GM21526 (cell line): ENCODE results near the gene CP.

Experiments used
- ATAC-seq: cut with Tn5 transposase; IDR thresholded peaks from one replicate; pipeline ENCODE4 v1.9.1; 2021; ENCODE audit warnings: moderate library complexity; ENCODE audit not compliant: unreplicated experiment, low FRiP score

The CP gene

DNA sequence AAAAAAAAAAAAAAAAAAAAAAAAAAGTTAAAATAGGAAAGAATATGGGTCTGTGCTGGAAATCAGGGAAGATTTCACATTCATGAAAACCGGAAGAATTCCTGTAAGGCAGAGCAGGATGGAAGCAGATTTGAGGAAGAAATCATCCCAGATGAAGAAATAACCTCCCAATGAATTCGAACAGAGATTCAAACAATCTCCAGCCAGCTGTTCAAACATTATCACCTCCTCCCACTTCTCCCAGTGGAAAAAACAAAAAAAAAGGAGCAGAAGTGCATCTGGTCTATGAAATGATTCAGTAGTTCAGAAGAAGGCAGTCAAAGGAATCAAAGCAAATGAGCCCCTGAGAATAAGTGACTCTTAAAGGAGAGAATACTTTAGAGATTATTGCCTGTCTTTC, 33.1 kb downstream of the CP start:
- no peak for ATAC-seq

DNA sequence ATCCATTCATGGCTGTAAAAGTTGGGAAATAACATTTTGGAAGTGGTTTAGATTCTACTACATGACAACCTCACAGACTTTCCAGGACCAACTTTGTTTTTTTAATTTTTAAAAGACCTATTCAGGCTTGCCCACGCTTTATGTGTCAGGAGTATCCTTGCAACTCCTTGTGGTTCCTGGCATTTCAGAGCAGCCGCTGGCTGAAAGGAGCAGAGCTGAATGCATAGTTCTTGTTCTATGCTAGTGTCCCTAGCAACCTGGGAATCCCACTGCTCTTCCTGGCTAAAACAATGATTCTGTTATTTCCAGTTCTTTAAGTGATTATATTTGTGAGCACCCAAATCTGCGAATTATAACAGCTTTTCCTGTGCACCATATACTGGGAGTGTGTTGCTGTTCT, 34.9 kb downstream of the CP start:
- no peak for ATAC-seq

DNA sequence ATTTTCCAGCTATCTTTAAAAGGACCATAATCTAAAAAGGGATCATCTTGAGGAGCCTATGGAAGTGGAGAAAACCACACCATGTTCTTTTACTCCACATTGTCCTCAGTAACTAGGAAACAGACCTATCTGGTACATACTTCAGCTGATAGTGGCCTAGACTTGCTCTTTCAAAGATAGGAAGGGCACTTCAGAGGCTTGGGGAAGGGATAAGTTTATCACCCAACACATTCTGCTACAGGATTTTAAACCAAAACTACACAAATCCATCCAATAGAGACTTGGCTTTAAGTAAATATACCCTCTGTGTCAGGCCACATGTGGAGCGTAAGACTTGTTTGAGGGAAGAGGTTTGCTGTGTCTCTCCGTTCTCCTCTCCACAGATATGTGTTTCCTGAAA, 35.4 kb downstream of the CP start:
- ATAC-seq, result no peak

DNA sequence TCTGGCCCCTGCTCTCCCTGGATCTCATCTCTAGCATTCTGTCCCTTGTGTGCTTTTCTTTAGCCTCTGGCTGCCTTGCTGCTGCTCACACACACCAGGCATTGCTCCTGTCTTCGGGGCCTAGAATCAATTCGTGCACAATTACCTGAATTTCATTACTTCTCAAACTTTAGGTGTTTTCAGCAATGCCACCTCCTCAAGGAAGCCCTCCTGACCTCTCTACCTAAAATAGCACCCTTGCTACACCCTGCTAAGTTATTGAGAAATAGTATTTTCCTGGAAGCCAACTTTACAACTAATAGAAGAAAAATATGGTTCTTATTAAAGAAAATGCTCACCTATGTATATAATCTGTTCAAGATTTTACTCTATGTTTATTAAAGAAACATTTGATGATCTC, 40.4 kb downstream of the CP start:
- ATAC-seq, result no peak

DNA sequence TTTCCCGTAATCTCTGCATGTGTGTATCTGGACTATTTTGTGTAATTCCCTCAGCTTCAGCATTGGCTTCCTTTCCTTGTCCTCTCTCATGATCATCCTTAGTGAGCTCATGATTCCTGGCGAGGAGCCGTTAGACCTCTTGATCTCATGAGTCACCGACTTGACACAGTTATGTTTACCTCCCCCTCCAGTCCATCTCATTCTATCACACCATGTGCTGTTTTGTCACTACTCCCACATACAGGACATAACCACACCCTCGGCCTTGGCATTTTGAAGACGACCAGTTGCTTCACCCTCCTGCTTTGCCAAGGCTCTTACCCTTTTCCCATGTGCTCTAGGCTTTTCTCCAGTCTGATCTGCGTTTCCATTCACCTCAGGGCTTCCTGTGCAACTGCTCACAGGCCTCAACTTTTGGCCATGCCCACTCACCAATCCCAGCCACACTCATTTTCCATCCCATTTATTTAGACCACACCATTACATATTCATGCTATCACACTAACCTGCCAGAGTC, 41.5 kb downstream of the CP start:
- no peak for ATAC-seq

DNA sequence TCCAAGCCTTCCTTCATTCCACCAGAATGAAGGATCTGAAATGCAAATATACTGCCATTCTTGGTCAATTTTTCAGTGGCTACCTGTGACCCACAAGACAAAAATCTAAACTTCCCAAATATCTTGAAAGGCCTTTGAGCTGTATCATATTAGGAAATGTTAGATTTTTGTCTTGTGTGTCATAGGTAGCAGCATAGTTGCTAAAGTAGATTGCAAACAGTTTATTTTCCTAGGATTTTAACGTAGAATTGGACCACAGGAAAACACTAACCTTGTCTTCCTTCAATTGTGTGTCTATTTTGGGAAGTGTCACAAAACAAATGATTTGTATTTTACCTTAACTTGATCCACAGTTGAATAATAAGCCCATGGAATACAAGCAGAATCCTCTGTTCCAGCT, 42.4 kb downstream of the CP start:
- no peak for ATAC-seq

DNA sequence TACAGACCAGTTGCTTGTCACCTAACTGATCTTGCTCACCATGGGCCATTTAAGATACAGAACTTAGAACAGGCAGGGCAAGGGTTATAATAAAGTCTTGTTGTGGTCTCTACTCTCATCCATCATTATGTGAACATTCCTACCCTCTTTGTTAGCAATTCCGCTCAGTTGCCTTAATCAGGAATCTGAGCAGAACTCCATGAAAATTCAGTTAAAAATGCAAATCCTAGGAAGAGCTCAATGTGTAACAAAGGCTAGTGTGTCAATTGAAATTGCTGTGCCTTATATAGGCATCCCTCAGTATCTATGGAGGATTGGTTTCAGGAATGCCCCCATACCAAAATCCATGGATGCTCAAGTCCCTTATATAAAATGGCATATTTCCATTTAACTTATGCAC, 44.5 kb downstream of the CP start:
- ATAC-seq, result no peak

DNA sequence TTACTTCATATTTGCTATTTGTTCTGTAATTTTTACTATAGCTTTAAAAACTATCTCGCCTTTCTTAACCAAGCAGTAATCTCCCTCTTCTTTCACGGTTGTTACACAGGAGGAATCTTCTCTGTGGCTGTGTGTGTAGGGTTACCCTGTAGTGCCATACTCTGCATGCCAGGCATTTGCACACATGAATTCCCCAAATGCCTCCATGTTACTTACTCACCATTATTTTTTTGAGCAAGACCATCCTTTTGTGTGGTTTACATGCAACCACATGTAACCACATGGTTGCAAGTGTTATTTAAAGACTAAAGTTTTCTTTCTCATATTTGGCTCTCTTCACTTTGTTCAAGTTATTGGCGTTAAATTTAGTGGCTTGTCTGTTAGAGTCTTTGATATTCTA, 46.7 kb downstream of the CP start:
- ATAC-seq, result peak; percentile 75

DNA sequence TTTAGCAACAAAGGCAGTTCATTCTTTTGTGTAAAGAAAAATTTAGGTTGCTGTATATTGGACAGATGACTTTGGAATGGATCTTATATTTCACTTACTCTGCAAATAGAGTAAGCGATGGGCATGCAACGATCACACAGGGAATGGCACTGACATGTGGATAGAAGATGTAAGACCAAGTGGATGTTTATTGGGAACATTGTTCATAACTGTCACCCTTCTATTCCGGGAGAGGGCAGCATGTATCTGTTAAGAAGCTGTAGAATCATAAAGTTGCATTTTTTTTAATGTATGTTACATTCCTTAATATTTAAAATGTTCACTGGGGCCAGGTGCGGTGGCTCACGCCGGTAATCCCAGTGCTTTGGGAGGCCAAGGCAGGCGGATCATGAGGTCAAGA, 51.0 kb downstream of the CP start:
- no peak for ATAC-seq

DNA sequence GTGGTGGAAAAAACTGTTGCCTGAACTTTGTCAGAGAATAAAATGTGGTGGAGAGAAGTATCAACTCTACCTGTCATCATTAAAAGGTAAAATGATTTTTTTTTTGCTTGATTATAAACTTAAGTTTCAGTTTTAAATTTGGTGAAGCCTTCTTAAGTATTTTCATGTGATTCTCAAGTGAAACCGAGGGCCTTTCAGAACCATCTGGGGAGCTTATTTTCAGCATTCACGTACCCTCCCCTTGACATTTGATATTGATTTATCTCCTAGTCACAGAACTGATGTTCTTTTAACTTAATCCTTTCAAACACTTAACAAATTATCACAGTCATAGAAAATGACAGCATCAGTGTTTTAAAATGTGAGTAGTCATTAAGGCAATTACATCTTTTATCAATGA, 53.7 kb downstream of the CP start:
- no peak for ATAC-seq

DNA sequence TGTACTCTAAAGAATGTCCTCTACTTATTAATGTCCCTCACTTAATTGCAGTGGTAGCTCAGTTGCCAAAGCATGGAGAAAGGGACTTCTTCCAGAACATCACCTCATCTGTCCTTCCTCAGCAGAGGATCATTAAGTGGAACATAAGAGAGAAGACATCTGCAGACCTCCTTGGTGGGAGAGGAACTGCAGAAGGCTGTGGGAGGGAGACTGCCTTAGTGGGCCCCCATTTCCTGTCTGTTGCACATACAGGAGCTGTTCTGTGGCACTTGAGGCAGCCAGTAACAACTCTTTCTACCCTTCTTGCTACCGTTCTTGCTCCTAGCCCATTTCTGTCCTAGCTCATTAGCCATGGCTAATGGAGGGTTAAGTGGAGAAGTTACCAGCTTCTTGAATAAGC, 58.6 kb downstream of the CP start:
- ATAC-seq, result no peak

DNA sequence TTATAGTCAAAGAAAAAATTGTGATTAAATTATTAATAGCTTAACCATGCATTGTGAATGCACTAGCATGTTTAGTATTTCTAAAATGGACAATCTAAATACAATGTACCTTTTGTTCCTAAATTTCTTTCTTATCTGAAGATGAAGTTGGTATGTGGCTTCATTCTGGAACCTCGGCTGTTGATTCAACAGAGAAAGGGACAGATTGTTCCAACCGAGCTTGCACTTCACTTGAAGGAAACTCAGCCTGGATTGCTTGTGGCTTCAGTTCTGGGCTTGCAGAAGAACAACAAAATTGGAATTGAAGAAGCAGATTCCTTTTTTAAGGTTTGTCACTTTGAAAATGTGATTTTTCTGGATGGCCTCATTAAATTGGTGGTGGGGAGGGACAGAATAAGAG, 59.6 kb downstream of the CP start:
- no peak for ATAC-seq

DNA sequence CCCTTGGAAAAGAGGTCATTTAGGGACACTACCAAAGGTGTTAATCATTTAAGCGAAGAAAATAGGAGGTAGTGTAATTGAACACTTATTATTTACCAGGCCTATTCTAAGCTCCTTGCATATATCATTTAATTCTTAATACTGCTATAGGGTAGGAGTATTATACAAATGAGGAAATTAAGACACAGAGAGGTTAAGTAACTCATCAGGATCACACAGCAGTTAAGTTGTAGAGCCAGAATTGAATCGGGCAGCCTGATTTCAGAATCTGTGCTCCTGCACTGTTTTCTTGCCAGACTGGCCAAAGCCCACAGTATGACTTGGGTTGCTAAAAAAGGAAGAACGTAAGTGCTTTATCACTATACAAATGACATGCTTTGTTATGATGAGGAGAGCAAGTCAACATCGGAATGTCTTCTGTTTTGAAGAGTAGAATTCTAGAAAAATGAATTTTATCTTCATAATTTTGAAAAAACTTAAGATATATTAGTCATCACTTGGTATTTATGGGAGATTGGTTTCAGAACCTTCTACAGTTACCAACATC, 60.8 kb downstream of the CP start:
- ATAC-seq, result no peak

DNA sequence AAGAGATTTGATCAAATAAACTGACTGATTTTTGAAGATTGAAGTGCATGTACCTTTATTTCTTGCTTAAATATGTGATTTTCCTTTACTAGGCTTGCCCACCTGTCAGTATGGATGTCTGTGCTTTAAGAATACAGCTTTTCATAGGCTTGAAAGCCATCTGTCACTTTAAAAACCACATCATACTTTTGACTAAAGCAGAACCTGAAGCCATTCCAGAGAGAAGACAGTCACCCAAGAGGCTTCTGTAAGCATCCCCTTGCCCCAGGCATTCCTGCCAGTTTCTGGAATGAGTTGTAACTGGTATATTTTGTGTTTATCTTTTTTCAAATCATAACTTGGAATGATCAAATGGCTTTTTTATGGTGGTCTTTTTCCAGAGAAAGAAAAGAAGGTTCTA, 68.2 kb downstream of the CP start:
- ATAC-seq, result no peak

DNA sequence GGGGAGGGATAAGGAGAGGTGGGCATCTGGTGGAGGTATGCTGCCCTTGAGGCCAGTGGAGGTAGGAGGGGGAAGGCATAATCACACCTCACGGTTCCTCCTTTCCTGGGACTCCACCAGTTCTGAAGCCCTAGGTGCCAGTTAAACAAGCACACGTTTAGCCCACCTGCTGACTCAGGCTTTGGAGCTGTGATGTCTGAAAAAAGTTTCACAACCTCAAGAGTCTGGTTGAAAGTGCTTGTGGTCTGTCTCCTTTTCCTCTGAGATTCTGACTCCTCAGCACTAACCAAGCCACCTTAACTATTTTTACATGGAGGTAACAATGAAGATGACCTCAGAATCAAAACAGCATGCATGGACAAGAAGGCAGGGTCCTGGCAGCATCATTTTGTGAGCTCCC, 69.2 kb downstream of the CP start:
- peak; percentile 81 for ATAC-seq

DNA sequence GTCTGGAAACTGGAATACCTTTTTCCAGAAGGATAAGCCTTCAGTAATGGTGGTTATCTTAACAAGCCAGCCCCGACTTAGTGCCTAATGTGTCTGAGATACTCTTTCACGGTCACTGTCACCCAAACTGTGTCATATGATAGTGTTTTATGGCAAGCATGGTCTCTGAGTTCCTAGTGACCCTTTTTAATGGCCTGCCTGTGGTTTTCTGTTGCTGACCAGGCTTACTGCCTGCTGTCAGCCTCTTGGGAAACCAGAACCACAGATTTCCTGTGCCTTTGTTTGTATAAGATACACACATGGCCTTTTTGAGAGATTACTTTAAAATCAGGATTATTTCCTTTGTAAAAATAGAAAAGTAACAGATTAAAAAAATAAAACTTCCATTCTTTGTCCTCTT, 69.8 kb downstream of the CP start:
- no peak for ATAC-seq

DNA sequence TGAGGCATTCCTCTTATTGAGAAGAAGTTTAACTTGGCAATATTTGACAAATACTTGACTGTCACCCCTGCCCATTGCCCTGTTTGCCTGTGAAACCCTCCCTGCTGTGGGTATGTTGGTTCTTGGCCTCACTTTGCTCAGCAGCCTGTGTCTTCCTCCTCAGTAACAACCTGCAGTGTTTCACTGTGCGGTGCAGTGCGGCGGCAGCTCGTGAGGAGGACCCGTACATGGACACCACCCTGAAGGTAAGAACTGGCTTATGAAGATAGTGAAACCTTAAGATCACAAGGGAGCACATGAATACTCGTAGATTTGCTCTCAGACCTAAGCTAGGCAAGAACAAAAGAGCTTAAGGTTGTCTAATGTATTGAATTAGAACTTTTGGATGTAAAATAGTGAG, 71.2 kb downstream of the CP start:
- no peak for ATAC-seq

DNA sequence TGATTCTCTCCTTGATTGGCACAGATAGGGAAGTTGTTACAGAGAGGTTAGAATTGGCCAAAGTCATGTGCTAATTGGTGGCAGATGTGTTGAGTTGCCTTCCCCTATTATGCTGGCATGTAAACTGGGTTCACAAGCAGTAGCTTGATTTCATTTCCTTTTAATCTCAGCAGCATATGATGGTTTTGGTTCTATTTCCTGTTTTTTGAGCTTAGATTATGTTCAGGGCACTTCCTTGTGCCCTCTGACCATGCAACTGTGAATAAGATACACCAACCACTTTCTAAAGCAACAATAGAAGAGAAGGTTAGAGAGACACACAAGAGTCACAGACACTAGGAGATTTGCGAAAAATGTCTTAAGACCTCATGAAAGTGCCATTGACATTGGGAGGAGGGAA, 75.7 kb downstream of the CP start:
- peak; percentile 77 for ATAC-seq

DNA sequence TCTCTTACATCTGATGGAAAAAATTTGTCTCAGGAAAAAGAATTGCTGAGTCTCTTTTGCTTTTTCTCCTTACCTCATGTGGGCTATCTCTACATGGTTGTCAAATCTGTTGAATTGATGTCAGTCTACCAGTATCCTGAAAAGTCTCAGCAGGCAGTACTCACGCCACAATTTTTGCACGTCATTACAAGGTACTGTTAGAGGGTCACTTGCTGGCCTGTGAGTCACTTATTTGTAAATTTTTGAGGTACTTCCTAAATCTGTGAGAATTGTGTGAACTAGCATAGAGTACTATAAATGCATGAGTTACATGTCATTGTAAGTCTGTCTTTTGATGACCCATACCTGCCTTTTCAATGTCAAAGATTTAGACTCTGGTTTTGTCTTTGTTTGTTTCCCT, 76.3 kb downstream of the CP start:
- ATAC-seq, result no peak

DNA sequence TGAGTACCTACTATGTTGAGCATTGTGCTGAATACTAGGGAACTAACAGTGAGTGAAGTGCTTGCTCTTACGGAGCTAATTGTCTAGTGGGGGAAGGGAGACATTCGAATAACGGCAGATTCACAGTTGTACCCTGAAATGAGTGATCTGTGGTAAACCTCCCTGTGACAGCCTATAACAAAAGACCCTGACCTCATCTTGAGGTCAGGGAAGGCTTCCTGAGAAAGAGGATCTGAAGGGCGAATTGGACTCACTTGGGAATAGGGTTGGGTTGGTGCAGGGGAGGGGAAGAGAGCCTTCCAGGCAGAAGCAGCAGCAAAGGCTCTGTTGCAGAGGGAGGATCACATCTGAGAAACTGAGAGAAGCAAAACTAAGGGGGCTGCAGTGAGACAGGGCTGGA, 78.9 kb downstream of the CP start:
- ATAC-seq, result no peak

DNA sequence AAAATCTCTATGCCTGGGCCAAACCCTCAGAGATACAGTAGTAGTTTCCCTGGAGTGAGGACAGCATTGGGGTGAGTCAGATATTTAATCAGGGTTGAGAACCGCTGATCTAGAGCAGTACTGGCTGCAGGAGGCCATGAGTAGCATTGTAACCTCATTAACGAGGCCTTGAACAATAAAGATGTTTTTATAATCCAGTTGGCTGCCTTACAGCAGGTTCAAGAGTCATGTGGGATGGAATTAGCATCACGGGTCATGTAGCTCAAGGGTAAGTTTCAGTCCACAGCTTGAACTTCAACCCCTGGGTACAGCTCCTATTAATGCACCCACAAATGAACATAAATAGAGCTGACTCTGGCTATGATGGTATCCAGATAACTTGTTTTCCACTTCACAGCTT, 87.1 kb downstream of the CP start:
- ATAC-seq, result no peak

DNA sequence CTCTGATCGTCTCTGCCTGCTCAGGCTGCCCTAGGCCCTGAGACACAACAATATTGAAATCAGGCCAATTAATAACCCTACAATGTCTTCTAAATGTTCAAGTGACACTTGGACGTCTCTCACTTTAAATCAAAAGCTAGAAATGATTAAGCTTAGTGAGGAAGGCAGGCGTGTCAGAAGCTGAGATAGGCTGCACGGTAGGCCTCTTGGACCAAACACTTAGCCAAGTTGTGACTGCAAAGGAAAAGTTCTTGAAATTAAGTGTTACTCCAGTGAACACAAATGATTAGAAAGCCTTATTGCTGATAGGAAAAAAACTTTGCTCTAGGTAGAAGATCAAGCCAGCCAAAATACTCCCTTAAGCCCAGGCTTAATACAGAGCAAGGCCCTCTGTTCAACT, 90.0 kb downstream of the CP start:
- ATAC-seq, result no peak
